ENCODE measurements around the gene CNTNAP5. TPM values are rescaled to one million over a fixed set of nuclear protein-coding genes. Genes with fewer than 3 reads are reported as not detected.

CNTNAP5 gene
- total RNA-seq, 1 experiment from 2014 or later, result 0.48 TPM

DNA sequence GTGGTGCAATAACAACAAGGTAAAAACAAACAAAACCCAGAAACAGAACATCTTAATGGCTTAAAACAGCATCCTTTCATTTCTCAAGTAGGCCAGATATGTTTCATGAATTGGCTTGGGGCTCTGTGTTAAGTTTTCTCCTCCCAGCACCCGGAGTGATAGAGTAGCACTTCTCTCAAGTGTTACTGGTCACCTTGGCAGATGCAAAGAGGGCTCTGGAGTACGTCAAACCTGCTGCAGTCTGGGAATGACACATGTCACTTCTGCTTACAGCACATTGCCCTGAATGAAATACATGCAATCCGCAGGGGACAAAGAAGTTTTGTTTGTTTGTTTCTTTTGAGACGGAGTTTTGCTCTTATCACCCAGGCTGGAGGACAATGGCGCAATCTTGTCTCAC, 639.3 kb downstream of the CNTNAP5 start:
- H2BK120ac ChIP-seq (ENCODE audit: low read depth, low read length, poor library complexity, severe bottlenecking), result no peak overlapping the region
- no peak overlapping the region for H3K18ac ChIP-seq (ENCODE audit: insufficient read length, low read depth, low read length)
- H4K91ac ChIP-seq (ENCODE audit: insufficient read length, low read depth, low read length), result no peak overlapping the region
- H3K56ac ChIP-seq (ENCODE audit: insufficient read length, low read depth, low read length), result no peak overlapping the region
- no peaks in the 10 kb centered on the region for H3K27me3 ChIP-seq (ENCODE audit: insufficient read depth, low read length)
- H3T11ph ChIP-seq (ENCODE audit: low read length), result no peak overlapping the region
- peaks cover 22 to 23% of the 10 kb centered on the region in 2 experiments for H3K4me1 Mint-ChIP-seq
- no peak overlapping the region for H4K8ac ChIP-seq (replicated peaks; ENCODE audit: insufficient read length, low read depth, low read length)
- no peaks in the 10 kb centered on the region for H4K20me1 ChIP-seq (ENCODE audit: control insufficient read depth, insufficient read depth, insufficient read length)
- no peak overlapping the region for H2AFZ ChIP-seq (ENCODE audit: low read length)
- H3K4me1 ChIP-seq (ENCODE audit: insufficient read depth, low read length), result peaks cover 8% of the 10 kb centered on the region; the same call in 1 of the 2 replicates
- no peak overlapping the region for H4K5ac ChIP-seq (ENCODE audit: insufficient read length, low read depth, low read length)
- H2BK12ac ChIP-seq (ENCODE audit: insufficient read length, low read depth, low read length), result no peak overlapping the region
- TF ChIP-seq, protein P1, sequence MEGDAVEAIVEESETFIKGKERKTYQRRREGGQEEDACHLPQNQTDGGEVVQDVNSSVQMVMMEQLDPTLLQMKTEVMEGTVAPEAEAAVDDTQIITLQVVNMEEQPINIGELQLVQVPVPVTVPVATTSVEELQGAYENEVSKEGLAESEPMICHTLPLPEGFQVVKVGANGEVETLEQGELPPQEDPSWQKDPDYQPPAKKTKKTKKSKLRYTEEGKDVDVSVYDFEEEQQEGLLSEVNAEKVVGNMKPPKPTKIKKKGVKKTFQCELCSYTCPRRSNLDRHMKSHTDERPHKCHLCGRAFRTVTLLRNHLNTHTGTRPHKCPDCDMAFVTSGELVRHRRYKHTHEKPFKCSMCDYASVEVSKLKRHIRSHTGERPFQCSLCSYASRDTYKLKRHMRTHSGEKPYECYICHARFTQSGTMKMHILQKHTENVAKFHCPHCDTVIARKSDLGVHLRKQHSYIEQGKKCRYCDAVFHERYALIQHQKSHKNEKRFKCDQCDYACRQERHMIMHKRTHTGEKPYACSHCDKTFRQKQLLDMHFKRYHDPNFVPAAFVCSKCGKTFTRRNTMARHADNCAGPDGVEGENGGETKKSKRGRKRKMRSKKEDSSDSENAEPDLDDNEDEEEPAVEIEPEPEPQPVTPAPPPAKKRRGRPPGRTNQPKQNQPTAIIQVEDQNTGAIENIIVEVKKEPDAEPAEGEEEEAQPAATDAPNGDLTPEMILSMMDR (conservative IDR thresholded peaks at IDR 0.05), result no peak
- no CpG with 5 or more reads among the region's 5 CpGs for WGBS (ENCODE audit: extremely low coverage, insufficient read length, low lambda C conversion rate)
- H3K79me2 ChIP-seq (ENCODE audit: insufficient read depth, low read length), result no peaks in the 10 kb centered on the region
- peaks cover 0 to 2% (median 0%) of the 10 kb centered on the region in 3 experiments; a peak in 1 of 7 replicates for H3K36me3 Mint-ChIP-seq (ENCODE audit: insufficient read depth in 1 of 3, low read depth in 3 of 3)
- H3K9me3 Mint-ChIP-seq, result no peaks in the 10 kb centered on the region; a peak in 1 of 5 replicates
- H2BK5ac ChIP-seq (ENCODE audit: insufficient read length, low read length), result no peak overlapping the region
- DNase-seq, result no peak
- H3K4me2 ChIP-seq (ENCODE audit: insufficient read depth, insufficient read length, low read length), result no peak overlapping the region
- no peak overlapping the region for H3K4me3 Mint-ChIP-seq
- H3K14ac ChIP-seq (ENCODE audit: insufficient read depth, low read length), result no peak overlapping the region
- H3K23ac ChIP-seq (ENCODE audit: insufficient read length, low read depth, low read length), result no peak overlapping the region
- no peaks in the 10 kb centered on the region for H3K23me2 ChIP-seq (ENCODE audit: insufficient read length, low read depth, low read length, poor library complexity, severe bottlenecking)
- H3K9me3 ChIP-seq (ENCODE audit: control insufficient read depth, low read depth, low read length), result no peaks in the 10 kb centered on the region
- no peak overlapping the region for H2BK15ac ChIP-seq (ENCODE audit: low read depth, low read length)
- no peak overlapping the region for H3K9ac ChIP-seq (ENCODE audit: extremely low read depth, insufficient read length, low read length)
- H3K27ac ChIP-seq (ENCODE audit: insufficient read length, low read depth, low read length), result no peak overlapping the region
- peak overlapping the region in 1 of 3 experiments; percentile 79; a peak in 1 of 7 replicates for H3K27ac Mint-ChIP-seq
- no peak overlapping the region for H3K4ac ChIP-seq (ENCODE audit: low read depth, low read length)
- no peaks in the 10 kb centered on the region for H3K27me3 Mint-ChIP-seq (ENCODE audit: low read depth)
- no peaks in the 10 kb centered on the region for H3K79me1 ChIP-seq (ENCODE audit: insufficient read depth, low read depth, low read length, poor library complexity, severe bottlenecking)
- H2AK5ac ChIP-seq (ENCODE audit: insufficient read length, low read length), result no peak overlapping the region
- H2BK20ac ChIP-seq (ENCODE audit: low read depth, low read length, poor library complexity, severe bottlenecking), result no peak overlapping the region
